ENCODE measurements around the gene XCR1. TPM values are rescaled to one million over a fixed set of nuclear protein-coding genes. Genes with fewer than 3 reads are reported as not detected.

The XCR1 gene
- total and polyA plus RNA-seq, 2 donors (not counting 3 experiments of a cell fraction or from before 2014, with no cell fraction given) = not detected

GRCh38 chr3:45983770-45984169 is 43.5 kb downstream of the XCR1 start:
- Histone ChIP-seq H3K9me1 (replicated peaks; ENCODE audit: control insufficient read depth, extremely low read depth, insufficient read depth, low read length) (no peaks in the 10 kb centered on the region), H3K9ac (replicated peaks; ENCODE audit: extremely low read depth, insufficient read depth, low read length) (no peak overlapping the region), H3K27me3 (ENCODE audit: control insufficient read depth in 2 of 2, insufficient read depth in 2 of 2, low read length in 2 of 2) (no peaks in the 10 kb centered on the region), H4K20me1 (replicated peaks; ENCODE audit: control insufficient read depth, extremely low read depth, insufficient read depth, low read length) (no peaks in the 10 kb centered on the region), H2AFZ (ENCODE audit: low read depth, low read length) (no peak overlapping the region), H3K4me3 (replicated peaks in 1 of 3; ENCODE audit: insufficient read depth in 1 of 3, low read depth in 1 of 3, low read length in 3 of 3) (no peak overlapping the region), H3K36me3 (ENCODE audit: control insufficient read depth in 2 of 2, extremely low read depth in 1 of 2, insufficient read depth in 2 of 2, low read length in 2 of 2) (peaks cover 16 to 19% of the 10 kb centered on the region in 2 experiments), H3K4me2 (ENCODE audit: insufficient read depth, low read length) (no peak overlapping the region), H3K9me3 (replicated peaks; ENCODE audit: control insufficient read depth, insufficient read depth, low read length) (no peaks in the 10 kb centered on the region), H3K79me2 (ENCODE audit: control insufficient read depth, insufficient read depth, low read length) (peaks cover 23% of the 10 kb centered on the region), H3K27ac (ENCODE audit: insufficient read depth, low read depth, low read length) (no peak overlapping the region), H3K4me1 (ENCODE audit: control insufficient read depth, extremely low read depth, insufficient read depth, low read length) (peaks cover 31% of the 10 kb centered on the region)
- TF ChIP-seq CTCF (IDR thresholded peaks at IDR 0.05; ENCODE audit: extremely low read depth in 1 of 2, insufficient read depth in 1 of 2, low read depth in 1 of 2, low read length in 2 of 2) (no peak), GATA2 (IDR thresholded peaks at IDR 0.05; ENCODE audit: insufficient read depth, insufficient read length, low read depth, low read length) (no peak)
- no TSS peak for BruUV-seq (replicated peaks)
- DNase-seq (ENCODE audit: low read depth, low spot score) (no peak), FAIRE-seq (no peak)
- intact Hi-C loops (cut with micrococcal nuclease) (no loop called here), dilution Hi-C loops (cut with MboI; ENCODE audit: extremely low pct_ligation_motif_present, low sequenced_read_pairs) (no loop called here)
- ChIA-PET CTCF (interaction anchor here (1.5 kb wide), 1 partner anchor 45 kb away, joined by 5 read pairs; no protein-coding TSS in a partner anchor), POLR2A (no interaction called here)

GRCh38 chr3:45981346-45982074 is 45.8 kb downstream of the XCR1 start:
- DNase-seq (ENCODE audit: low read depth, low spot score) = no peak
- H3K9me1 ChIP-seq (replicated peaks; ENCODE audit: control insufficient read depth, extremely low read depth, insufficient read depth, low read length) = no peaks in the 10 kb centered on the region
- BruUV-seq (replicated peaks) = no TSS peak
- peaks cover 20 to 22% of the 10 kb centered on the region in 2 experiments for H3K36me3 ChIP-seq (ENCODE audit: control insufficient read depth in 2 of 2, extremely low read depth in 1 of 2, insufficient read depth in 2 of 2, low read length in 2 of 2)
- no peaks in the 10 kb centered on the region for H3K9me3 ChIP-seq (replicated peaks; ENCODE audit: control insufficient read depth, insufficient read depth, low read length)
- no peak for FAIRE-seq
- no peak overlapping the region for H3K9ac ChIP-seq (replicated peaks; ENCODE audit: extremely low read depth, insufficient read depth, low read length)
- H3K79me2 ChIP-seq (ENCODE audit: control insufficient read depth, insufficient read depth, low read length) = peaks cover 8% of the 10 kb centered on the region
- H4K20me1 ChIP-seq (replicated peaks; ENCODE audit: control insufficient read depth, extremely low read depth, insufficient read depth, low read length) = no peaks in the 10 kb centered on the region
- no peak overlapping the region for H2AFZ ChIP-seq (ENCODE audit: low read depth, low read length)
- H3K4me3 ChIP-seq (replicated peaks in 1 of 3; ENCODE audit: insufficient read depth in 1 of 3, low read depth in 1 of 3, low read length in 3 of 3) = no peak overlapping the region
- TF ChIP-seq FOS (IDR thresholded peaks at IDR 0.05; ENCODE audit: borderline replicate concordance, insufficient read depth, low read length) = peak; percentile 44
- no peak for TF ChIP-seq GATA2 (IDR thresholded peaks at IDR 0.05; ENCODE audit: insufficient read depth, insufficient read length, low read depth, low read length)
- TF ChIP-seq POLR2A (IDR thresholded peaks at IDR 0.05; ENCODE audit: low read depth, low read length) = no peak
- POLR2A ChIA-PET = no interaction called here
- H3K27ac ChIP-seq (ENCODE audit: insufficient read depth, low read depth, low read length) = no peak overlapping the region
- intact Hi-C loops (cut with micrococcal nuclease) = no loop called here
- CTCF ChIA-PET = interaction anchor here (1.1 kb wide), 1 partner anchor 43 kb away, joined by 3 read pairs; no protein-coding TSS in a partner anchor
- H3K4me2 ChIP-seq (ENCODE audit: insufficient read depth, low read length) = no peak overlapping the region
- H3K27me3 ChIP-seq (ENCODE audit: control insufficient read depth in 2 of 2, insufficient read depth in 2 of 2, low read length in 2 of 2) = no peaks in the 10 kb centered on the region
- H3K4me1 ChIP-seq (ENCODE audit: control insufficient read depth, extremely low read depth, insufficient read depth, low read length) = peaks cover 8% of the 10 kb centered on the region
- dilution Hi-C loops (cut with MboI; ENCODE audit: extremely low pct_ligation_motif_present, low sequenced_read_pairs) = no loop called here
